Upper lobe of left lung (tissue), 4 donors: Measurements from ENCODE around the gene CPNE7.

Source experiments
- CTCF ChIP-seq, 6 experiments: fragments of 450-650 bp in 4 of 6; fragments of 200-600 bp in 2 of 6; sonication (generic) in 2 of 6; IDR thresholded peaks; one replicate each; pipeline ENCODE4 v1.5.1; 2016 to 2019; ENCODE audit warnings: antibody characterized with exemption in 6 of 6
- POLR2A ChIP-seq, 4 donors: fragments of 450-650 bp; IDR thresholded peaks; one replicate each; pipeline ENCODE4 v1.5.1; 2016 to 2017; ENCODE audit warnings: antibody characterized with exemption in 4 of 4, mild to moderate bottlenecking in 2 of 4

- TF ChIP-seq CTCF (IDR thresholded peaks at IDR 0.05), result no peak
- no peak for TF ChIP-seq POLR2A (IDR thresholded peaks at IDR 0.05)
These were observed 46.3 kb downstream of the CPNE7 start for GRCh38 chr16:89621698-89622409.
